UCSD-AML1 (cell line): Measurements from ENCODE around the gene PLK5.
"Not testable (repeated sequence)": the region's sequence is repeated elsewhere in the genome, so short reads cannot be mapped to it uniquely, and the experiment has no call there.

Experiments
- DNase-seq: peaks from one replicate; lab custom pipeline; 2025; ENCODE audit not compliant: unreplicated experiment; lab: John Stamatoyannopoulos, UW

The PLK5 gene

DNA sequence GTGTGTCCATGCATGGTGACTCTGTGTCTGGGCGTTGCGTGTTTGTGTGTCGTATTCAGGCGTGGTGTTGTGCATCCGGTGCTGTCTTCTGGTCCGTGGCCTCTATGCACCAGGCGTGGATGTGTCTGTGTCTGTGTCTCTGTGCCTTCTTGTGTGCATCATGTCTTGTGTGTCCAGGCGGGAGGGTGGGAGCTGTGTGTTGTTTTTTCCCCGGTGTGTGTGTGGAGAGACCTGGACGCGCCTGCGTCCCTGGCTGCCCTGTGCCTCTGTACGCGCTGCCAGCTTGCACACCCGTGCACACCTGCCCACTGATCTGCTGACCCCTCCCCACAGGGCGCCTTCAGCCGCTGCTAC, 1.1 kb downstream of the PLK5 start:
- DNase-seq = no peak

GRCh38 chr19:1525343-1525742, 1.5 kb downstream of the PLK5 start:
- no peak for DNase-seq

GRCh38 chr19:1526066-1526778, 2.3 kb downstream of the PLK5 start:
- DNase-seq = no peak

GRCh38 chr19:1526979-1527649, 3.2 kb downstream of the PLK5 start:
- no peak for DNase-seq

DNA sequence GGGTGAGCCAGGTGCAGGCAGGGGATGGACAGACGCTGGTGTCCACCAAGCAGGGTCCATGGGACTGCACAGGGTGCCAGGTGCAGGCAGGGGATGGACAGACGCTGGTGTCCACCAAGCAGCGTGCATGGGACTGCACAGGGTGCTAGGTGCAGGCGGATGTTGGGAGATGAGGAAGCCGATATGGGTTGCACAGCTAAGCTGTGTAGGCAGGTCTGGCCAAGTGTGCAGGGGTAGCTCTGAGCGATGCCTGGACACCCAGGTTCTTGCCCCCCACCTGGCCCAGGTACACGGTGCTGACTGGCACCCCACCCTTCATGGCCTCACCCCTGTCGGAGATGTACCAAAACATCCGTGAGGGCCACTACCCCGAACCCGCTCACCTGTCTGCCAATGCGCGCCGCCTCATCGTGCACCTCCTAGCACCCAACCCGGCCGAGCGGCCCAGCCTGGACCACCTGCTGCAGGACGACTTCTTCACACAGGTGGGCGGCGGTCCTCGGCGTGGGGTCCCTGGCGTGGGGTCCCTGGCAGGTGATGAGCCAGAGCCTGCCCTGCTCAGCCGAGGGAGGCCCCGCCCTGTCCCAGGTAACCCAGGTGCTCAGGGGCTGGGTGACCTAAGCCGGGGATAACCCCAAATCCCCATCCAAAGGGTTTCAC, 3.9 kb downstream of the PLK5 start:
- no peak for DNase-seq

- no peak for DNase-seq
Observed at GRCh38 chr19:1528596-1529429, 4.9 kb downstream of the PLK5 start.

- DNase-seq = no peak
Observed at GRCh38 chr19:1529430-1529816, 5.5 kb downstream of the PLK5 start.

GRCh38 chr19:1530856-1531255, 7.0 kb downstream of the PLK5 start:
- not testable (repeated sequence) for DNase-seq

GRCh38 chr19:1531587-1531986, 7.7 kb downstream of the PLK5 start:
- no peak for DNase-seq

DNA sequence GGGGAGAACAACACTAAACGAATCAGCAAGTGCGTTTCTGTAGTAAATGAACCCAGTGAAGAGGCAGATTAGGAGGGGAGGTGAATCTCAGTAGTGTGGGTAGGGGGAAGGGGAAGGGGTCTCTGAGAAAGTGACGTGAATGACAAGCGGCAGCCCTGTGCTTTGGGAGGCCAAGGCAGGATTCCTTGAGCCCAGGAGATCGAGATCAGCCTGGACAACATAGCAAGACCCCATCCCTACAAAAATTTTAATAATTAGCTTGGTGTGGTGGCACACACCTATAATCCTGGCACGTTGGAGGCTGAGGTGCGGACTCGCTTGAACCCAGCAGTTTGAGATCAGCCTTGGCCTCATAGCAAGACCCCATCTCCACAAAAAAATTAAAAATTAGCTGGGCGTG, 8.1 kb downstream of the PLK5 start:
- DNase-seq = no peak

DNA sequence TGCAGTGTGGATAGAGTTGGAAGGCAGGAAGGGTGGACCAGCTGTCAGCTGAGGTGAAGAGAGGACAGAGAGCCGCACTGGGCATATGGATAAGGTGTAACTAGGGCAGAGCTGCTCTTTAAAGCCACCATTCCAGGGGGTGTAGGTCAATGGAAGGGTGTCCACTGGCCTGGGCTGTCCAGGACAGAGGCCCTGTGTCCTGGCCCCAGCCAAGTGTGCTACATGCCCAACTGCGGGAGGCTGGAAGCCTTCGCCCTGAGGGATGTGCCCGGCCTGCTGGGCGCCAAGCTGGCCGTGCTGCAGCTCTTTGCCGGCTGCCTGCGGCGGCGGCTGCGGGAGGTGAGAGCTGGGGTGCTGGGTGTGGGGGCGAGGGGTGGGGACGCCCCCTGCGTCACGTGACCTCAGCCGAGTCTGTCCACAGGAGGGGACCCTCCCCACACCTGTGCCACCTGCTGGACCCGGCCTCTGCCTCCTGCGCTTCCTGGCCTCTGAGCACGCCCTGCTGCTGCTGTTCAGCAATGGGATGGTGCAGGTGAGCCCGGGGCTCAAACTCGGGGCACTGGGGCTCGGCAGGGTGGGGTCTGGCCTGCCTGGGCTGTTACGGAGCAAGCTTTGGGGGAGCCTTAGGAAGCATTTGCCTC, 9.8 kb downstream of the PLK5 start:
- DNase-seq = no peak

GRCh38 chr19:1534972-1535371, 11.1 kb downstream of the PLK5 start:
- no peak for DNase-seq

GRCh38 chr19:1535699-1536098, 11.8 kb downstream of the PLK5 start:
- not testable (repeated sequence) for DNase-seq

DNA sequence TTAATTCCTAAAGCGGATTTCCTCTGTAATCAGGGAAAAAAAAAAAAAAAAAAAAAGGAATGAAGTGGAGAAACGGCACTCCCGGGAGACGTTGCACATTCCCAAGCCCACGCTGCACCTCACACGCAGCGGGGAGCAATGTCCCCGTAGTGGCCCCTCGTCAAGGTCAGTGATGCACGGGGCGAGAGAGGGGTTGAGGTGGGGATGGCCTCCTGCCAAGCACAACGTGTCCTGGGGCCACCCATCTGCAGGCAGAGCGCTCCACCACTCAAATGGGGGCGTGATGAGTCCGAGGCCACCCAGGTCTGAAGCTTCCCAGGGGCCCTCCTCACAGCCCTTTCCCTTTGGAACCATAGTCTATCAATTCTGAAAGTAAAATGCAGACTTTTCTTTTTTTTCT, 15.1 kb downstream of the PLK5 start:
- no peak for DNase-seq

DNA sequence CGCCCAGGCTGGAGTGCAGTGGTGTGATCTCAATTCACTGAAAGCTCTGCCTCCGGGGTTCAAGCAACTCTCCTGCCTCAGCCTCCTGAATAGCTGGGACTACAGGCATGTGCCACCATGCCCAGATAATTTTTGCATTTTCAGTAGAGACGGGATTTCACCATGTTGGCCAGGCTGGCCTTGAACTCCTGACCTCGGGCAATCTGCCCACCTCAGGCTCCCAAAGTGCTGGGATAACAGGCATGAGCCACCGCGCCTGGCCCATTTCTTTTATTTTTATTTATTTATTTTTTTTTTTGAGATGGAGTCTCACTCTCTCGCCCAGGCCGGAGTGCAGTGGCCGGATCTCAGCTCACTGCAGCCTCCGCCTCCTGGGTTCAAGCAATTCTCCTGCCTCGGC, 15.9 kb downstream of the PLK5 start:
- DNase-seq = not testable (repeated sequence)

DNA sequence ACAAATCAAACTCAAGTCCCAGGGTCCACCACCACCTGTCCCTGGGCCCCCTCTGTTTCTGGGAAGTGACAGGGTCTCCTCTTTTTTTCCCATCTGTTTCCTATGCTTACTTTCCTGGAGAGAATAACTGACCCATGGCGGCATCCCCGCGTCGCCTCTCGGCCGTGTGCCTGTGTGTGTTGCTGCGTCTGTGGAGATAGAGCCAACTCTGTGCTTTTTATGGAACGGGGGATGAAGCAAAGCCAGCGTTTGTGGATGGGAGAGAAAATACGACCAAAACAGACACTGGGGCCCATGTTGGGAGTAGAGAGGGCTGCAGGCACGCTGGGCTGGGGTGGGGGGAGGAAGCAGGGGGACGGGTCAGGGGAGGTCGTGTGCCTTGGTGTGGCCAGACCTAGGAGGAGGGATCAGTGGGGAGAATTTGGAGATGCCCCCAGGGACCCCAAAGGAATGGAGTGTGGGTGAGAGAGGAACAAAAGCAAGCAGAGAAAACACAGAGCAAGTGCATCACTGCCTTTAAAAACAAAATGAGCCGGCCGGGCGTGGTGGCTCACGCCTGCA, 16.6 kb downstream of the PLK5 start:
- no peak for DNase-seq

- no peak for DNase-seq
Observed at GRCh38 chr19:1549332-1549945, 25.6 kb downstream of the PLK5 start.

- DNase-seq = no peak
Observed at GRCh38 chr19:1551068-1552040, 27.5 kb downstream of the PLK5 start.

DNA sequence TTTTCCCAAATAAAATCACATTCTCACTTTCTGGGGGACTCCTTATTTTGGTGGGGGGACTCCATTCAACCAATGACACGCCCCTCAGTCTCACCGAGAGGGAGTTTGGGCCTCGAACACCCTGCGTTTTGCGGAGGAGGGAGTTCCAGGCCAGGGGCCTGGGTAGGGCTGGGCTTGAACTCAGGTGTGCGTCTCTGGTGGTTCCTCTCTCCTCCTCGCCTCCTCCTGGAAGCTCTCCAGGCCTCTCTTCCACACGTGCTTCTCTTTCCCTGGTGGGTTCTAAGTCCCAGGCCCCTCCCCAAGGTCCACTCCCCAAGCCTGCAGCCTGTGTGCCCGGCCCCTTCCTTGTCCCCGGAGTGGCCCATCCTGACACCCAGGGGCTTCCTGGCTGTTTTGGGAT, 29.5 kb downstream of the PLK5 start:
- no peak for DNase-seq
